Liver (tissue), 9 donors: ENCODE results near the gene THSD4. TPM values are rescaled to one million over a fixed set of nuclear protein-coding genes. Genes with fewer than 3 reads are reported as not detected.

ENCODE experiments used
- DNase-seq: peaks from one replicate; pipeline ENCODE4 v3.0.0-alpha.2; 2017; ENCODE audit warnings: low spot score
- H3K27ac ChIP-seq, 2 donors: one replicate each; pipeline ENCODE4 v1.7.0; 2013; ENCODE audit warnings: inconsistent platforms in 2 of 2, low read length in 2 of 2, control low read depth in 1 of 2, low read depth in 1 of 2, mild to moderate bottlenecking in 1 of 2
- H3K27me3 ChIP-seq, 4 donors: one replicate each; pipeline versions ENCODE4 v1.6.1 to v1.7.0; 2013; ENCODE audit warnings: low read length in 3 of 4, inconsistent platforms in 1 of 4, mild to moderate bottlenecking in 1 of 4, moderate library complexity in 1 of 4; ENCODE audit not compliant: control insufficient read depth in 4 of 4, insufficient read depth in 4 of 4
- H3K36me3 ChIP-seq, 4 donors: one replicate each; pipeline versions ENCODE4 v1.6.1 to v1.7.0; 2013; ENCODE audit warnings: low read length in 3 of 4, mild to moderate bottlenecking in 3 of 4, low read depth in 1 of 4, moderate library complexity in 1 of 4; ENCODE audit not compliant: control insufficient read depth in 4 of 4, insufficient read depth in 3 of 4
- H3K4me1 ChIP-seq, 4 donors: one replicate each; pipeline versions ENCODE4 v1.6.1 to v1.7.0; 2013; ENCODE audit warnings: low read length in 3 of 4, mild to moderate bottlenecking in 3 of 4, moderate library complexity in 1 of 4; ENCODE audit not compliant: control insufficient read depth in 4 of 4, insufficient read depth in 4 of 4
- H3K4me3 ChIP-seq, 3 donors: one replicate each; pipeline versions ENCODE4 v1.6.1 to v1.7.0; 2013; ENCODE audit warnings: low read length in 3 of 3, control low read depth in 1 of 3, low read depth in 1 of 3, mild to moderate bottlenecking in 1 of 3
- H3K9ac ChIP-seq, 2 donors: one replicate each; pipeline ENCODE4 v1.7.0; 2013; ENCODE audit warnings: low read length in 2 of 2, mild to moderate bottlenecking in 2 of 2, moderate library complexity in 2 of 2, control low read depth in 1 of 2, low read depth in 1 of 2
- H3K9me3 ChIP-seq, 4 donors: one replicate each; pipeline versions ENCODE4 v1.6.1 to v1.7.0; 2013; ENCODE audit warnings: low read length in 3 of 4; ENCODE audit not compliant: control insufficient read depth in 4 of 4
- ATF3 ChIP-seq: IDR thresholded peaks from 2 replicates; pipeline ENCODE4 v1.6.1; 2016; ENCODE audit warnings: antibody characterized with exemption
- CTCF ChIP-seq: fragments of 150-350 bp; IDR thresholded peaks from 2 replicates; pipeline ENCODE4 v1.5.1; 2017; ENCODE audit warnings: improper control_type of control experiment, low read depth, low read length; ENCODE audit not compliant: missing input control
- EGR1 ChIP-seq, 2 donors: IDR thresholded peaks; 2 replicates each; pipeline ENCODE4 v1.6.1; 2016 to 2018; ENCODE audit warnings: antibody characterized with exemption in 2 of 2, low read depth in 2 of 2
- FOXA1 ChIP-seq: IDR thresholded peaks from 2 replicates; pipeline ENCODE4 v1.6.1; 2016; ENCODE audit warnings: antibody characterized with exemption
- FOXA2 ChIP-seq: IDR thresholded peaks from 2 replicates; pipeline ENCODE4 v1.6.1; 2016; ENCODE audit warnings: antibody characterized with exemption
- GABPA ChIP-seq, 2 donors: IDR thresholded peaks in 1 of 2; conservative IDR thresholded peaks in 1 of 2; 2 replicates each; pipeline ENCODE4 v1.6.1; 2016; ENCODE audit warnings: antibody characterized with exemption in 2 of 2, mild to moderate bottlenecking in 1 of 2, moderate library complexity in 1 of 2
- HNF4A ChIP-seq, 2 donors: conservative IDR thresholded peaks; 2 replicates each; pipeline ENCODE4 v1.6.1; 2016; ENCODE audit warnings: antibody characterized with exemption in 2 of 2, mild to moderate bottlenecking in 2 of 2
- HNF4G ChIP-seq: IDR thresholded peaks from 2 replicates; pipeline ENCODE4 v1.6.1; 2016; ENCODE audit warnings: antibody characterized with exemption
- JUND ChIP-seq, 2 donors: IDR thresholded peaks; 2 replicates each; pipeline ENCODE4 v1.6.1; 2016; ENCODE audit warnings: antibody characterized with exemption in 2 of 2
- MAX ChIP-seq: IDR thresholded peaks from 2 replicates; pipeline ENCODE4 v1.6.1; 2016; ENCODE audit warnings: antibody characterized with exemption
- NR2F2 ChIP-seq: IDR thresholded peaks from 2 replicates; pipeline ENCODE4 v1.6.1; 2016; ENCODE audit warnings: antibody characterized with exemption
- RAD21 ChIP-seq, 2 donors: IDR thresholded peaks; 2 replicates each; pipeline ENCODE4 v1.6.1; 2016; ENCODE audit warnings: antibody characterized with exemption in 2 of 2, mild to moderate bottlenecking in 2 of 2
- REST ChIP-seq: IDR thresholded peaks from 2 replicates; pipeline ENCODE4 v1.6.1; 2016; ENCODE audit warnings: antibody characterized with exemption, mild to moderate bottlenecking
- RXRA ChIP-seq, 2 donors: IDR thresholded peaks; 2 replicates each; pipeline ENCODE4 v1.6.1; 2017 to 2018; ENCODE audit warnings: antibody characterized with exemption in 2 of 2, mild to moderate bottlenecking in 1 of 2
- SP1 ChIP-seq: IDR thresholded peaks from 2 replicates; pipeline ENCODE4 v1.6.1; 2018; ENCODE audit warnings: antibody characterized with exemption, mild to moderate bottlenecking
- TAF1 ChIP-seq: conservative IDR thresholded peaks from 2 replicates; pipeline ENCODE4 v1.6.1; 2016; ENCODE audit warnings: antibody characterized with exemption, mild to moderate bottlenecking
- YY1 ChIP-seq: IDR thresholded peaks from 2 replicates; pipeline ENCODE4 v1.6.1; 2016; ENCODE audit warnings: antibody characterized with exemption, mild to moderate bottlenecking
- ZBTB33 ChIP-seq: IDR thresholded peaks from 2 replicates; pipeline ENCODE4 v1.6.1; 2016; ENCODE audit warnings: antibody characterized with exemption
- WGBS: extraction: QIAGEN DNeasy Blood & Tissue Kit; methylation state at CpG from one replicate; pipeline ENCODE4 v1.1.7; 2013; 5-methylcytosine and 5-hydroxymethylcytosine counted together
- polyA plus RNA-seq, 2 donors: library from polyadenylated mRNA; stranded (reverse) in 1 of 2; unstranded in 1 of 2; fragments of 200-250 nt in 1 of 2; fragments of >200 nt in 1 of 2; fragmentation: Nextera tagmentation in 1 of 2; extraction: Ambion mirVana in 1 of 2; gene quantifications; one replicate each; pipeline versions ENCODE4 v1.2.1 to v1.2.3, GENCODE V29; 2013 to 2015
- total RNA-seq, 2 donors: library from RNA; depleted of rRNA; stranded (reverse); fragments of >200 nt; gene quantifications; one replicate each; pipeline ENCODE4 v1.2.3, GENCODE V29; 2014
- donor health status: healthy.
- donor health status: healthy.
- donor health status: healthy.
- donor health status: healthy.
- donor health status: healthy.

THSD4 gene
- total and polyA plus RNA-seq, 4 donors: 0.23 to 11.5 (median 1.9) TPM

- TF ChIP-seq MAX (peak; percentile 57), RAD21 (IDR thresholded peaks at IDR 0.05) (peak; percentile 4 to 39), FOXA2 (no peak), SP1 (peak; percentile 39), EGR1 (IDR thresholded peaks at IDR 0.05; ENCODE audit: low read depth in 2 of 2) (peak in 1 of 2 donors; percentile 37), HNF4A (conservative IDR thresholded peaks at IDR 0.05) (peak; percentile 50 to 60), RXRA (IDR thresholded peaks at IDR 0.05) (peak in 1 of 2 donors; percentile 3), REST (no peak), TAF1 (no peak), YY1 (no peak), JUND (IDR thresholded peaks at IDR 0.05) (peak; percentile 23 to 54), FOXA1 (peak; percentile 15)
- peak overlapping the region; percentile 49 to 94 for H3K27ac ChIP-seq
- H3K9me3 ChIP-seq: no peaks in the 10 kb centered on the region
- no peak overlapping the region for H3K4me3 ChIP-seq
- no peak for DNase-seq
- no peaks in the 10 kb centered on the region for H3K27me3 ChIP-seq
- H3K4me1 ChIP-seq: peaks cover 4 to 34% (median 15%) of the 10 kb centered on the region in 4 donors
- H3K9ac ChIP-seq: no peak overlapping the region
- 27% methylated on average over 6 of the region's 6 CpGs for WGBS
- no peaks in the 10 kb centered on the region for H3K36me3 ChIP-seq
Observed at GRCh38 chr15:71294911-71295602, 179.8 kb downstream of the THSD4 start.

GRCh38 chr15:71295603-71296314 is 180.5 kb downstream of the THSD4 start:
- no peak for DNase-seq
- Histone ChIP-seq H3K27me3 (no peaks in the 10 kb centered on the region), H3K4me3 (no peak overlapping the region), H3K4me1 (peaks cover 4 to 34% (median 15%) of the 10 kb centered on the region in 4 donors), H3K9me3 (no peaks in the 10 kb centered on the region), H3K9ac (no peak overlapping the region), H3K27ac (peak overlapping the region; percentile 49 to 94), H3K36me3 (no peaks in the 10 kb centered on the region)
- WGBS: 31% methylated on average over 3 of the region's 3 CpGs
- TF ChIP-seq ZBTB33 (no peak), FOXA2 (no peak), RAD21 (IDR thresholded peaks at IDR 0.05) (peak in 1 of 2 donors; percentile 2), NR2F2 (no peak), FOXA1 (no peak), ATF3 (no peak), RXRA (IDR thresholded peaks at IDR 0.05) (peak; percentile 5 to 9), CTCF (no peak), SP1 (peak; percentile 3), REST (no peak), TAF1 (no peak), JUND (IDR thresholded peaks at IDR 0.05) (no peak), HNF4A (conservative IDR thresholded peaks at IDR 0.05) (peak in 1 of 2 donors; percentile 14), HNF4G (no peak), EGR1 (IDR thresholded peaks at IDR 0.05; ENCODE audit: low read depth in 2 of 2) (no peak), GABPA (IDR thresholded peaks at IDR 0.05 in 1 of 2, conservative IDR thresholded peaks at IDR 0.05 in 1 of 2) (no peak)
